Measurements from ENCODE around the gene TRIM65. TPM values are rescaled to one million over a fixed set of nuclear protein-coding genes. Genes with fewer than 3 reads are reported as not detected.

TRIM65 gene
- total and polyA plus RNA-seq, 8 donors: 8.1 to 26.6 (median 10.6) TPM; not detected in 1

- no peaks in the 10 kb centered on the region for H3K9me3 ChIP-seq
- no peaks in the 10 kb centered on the region for H3K27me3 ChIP-seq
- no peak overlapping the region for H3K4me3 ChIP-seq
- H3K27ac ChIP-seq: no peak overlapping the region
- DNase-seq: no peak
- intact Hi-C loops (cut with DNase I; ENCODE audit: low total_unique reads): no loop called here
- H3K4me1 ChIP-seq: peaks cover 0 to 7% (median 0%) of the 10 kb centered on the region in 4 donors
- peaks cover 10 to 32% (median 18%) of the 10 kb centered on the region in 4 donors for H3K36me3 ChIP-seq
- TF ChIP-seq POLR2A (IDR thresholded peaks at IDR 0.05) (no peak), CTCF (IDR thresholded peaks at IDR 0.05) (no peak), EP300 (IDR thresholded peaks at IDR 0.05) (no peak), POLR2AphosphoS5 (IDR thresholded peaks at IDR 0.05) (no peak)
- WGBS, 5 donors: 68 to 84% (median 78%) methylated on average over 8 of the region's 8 CpGs
Measured at GRCh38 chr17:75885431-75885830, 11.3 kb downstream of the TRIM65 start.

- 77 to 84% (median 80%) methylated on average over 14 to 15 of the region's 15 CpGs for WGBS, 5 donors
- TF ChIP-seq POLR2A (IDR thresholded peaks at IDR 0.05): no peak
- no peak for TF ChIP-seq POLR2AphosphoS5 (IDR thresholded peaks at IDR 0.05)
- TF ChIP-seq CTCF (IDR thresholded peaks at IDR 0.05): no peak
- TF ChIP-seq EP300 (IDR thresholded peaks at IDR 0.05): no peak
Measured at GRCh38 chr17:75881678-75882454, 14.9 kb downstream of the TRIM65 start.

DNA sequence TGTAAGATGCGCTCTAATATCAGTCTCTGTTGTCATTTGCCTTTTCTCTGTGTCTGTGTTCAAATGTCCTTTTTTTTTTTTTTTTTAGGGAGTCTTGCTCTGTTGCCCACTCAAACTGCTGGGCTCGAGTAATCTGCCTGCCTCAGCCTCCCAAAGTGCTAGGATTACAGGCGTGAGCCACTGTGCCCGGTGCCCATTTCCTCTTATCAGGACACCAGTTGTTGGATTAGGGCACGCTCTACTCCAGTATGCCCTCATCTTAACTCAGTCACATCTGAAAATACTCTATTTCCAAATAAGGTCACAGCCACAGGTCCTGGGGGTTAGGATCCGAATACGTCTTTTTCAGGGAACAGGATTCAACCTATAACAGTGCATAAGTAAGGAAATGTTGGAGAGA is 16.5 kb downstream of the TRIM65 start:
- H3K4me3 ChIP-seq: no peak overlapping the region
- peaks cover 0 to 14% (median 0%) of the 10 kb centered on the region in 3 donors for H3K27me3 ChIP-seq
- peaks cover 0 to 6% (median 2%) of the 10 kb centered on the region in 4 donors for H3K36me3 ChIP-seq
- no peak for DNase-seq
- intact Hi-C loops (cut with DNase I; ENCODE audit: low total_unique reads): no loop called here
- TF ChIP-seq POLR2AphosphoS5 (IDR thresholded peaks at IDR 0.05) (no peak), CTCF (IDR thresholded peaks at IDR 0.05) (no peak), POLR2A (IDR thresholded peaks at IDR 0.05) (no peak), EP300 (IDR thresholded peaks at IDR 0.05) (no peak)
- H3K4me1 ChIP-seq: peaks cover 19 to 43% (median 36%) of the 10 kb centered on the region in 4 donors
- 70 to 84% (median 82%) methylated on average over 7 of the region's 7 CpGs for WGBS, 5 donors
- H3K27ac ChIP-seq: no peak overlapping the region
- no peaks in the 10 kb centered on the region for H3K9me3 ChIP-seq

More at GRCh38 chr17:75881678-75882454, 14.9 kb downstream of the TRIM65 start:
- H3K4me3 ChIP-seq: no peak overlapping the region
- peaks cover 3 to 32% (median 20%) of the 10 kb centered on the region in 4 donors for H3K4me1 ChIP-seq
- H3K9me3 ChIP-seq: no peaks in the 10 kb centered on the region
- no peaks in the 10 kb centered on the region for H3K36me3 ChIP-seq
- no peak for DNase-seq
- peaks cover 0 to 14% (median 0%) of the 10 kb centered on the region in 3 donors for H3K27me3 ChIP-seq
- no peak overlapping the region for H3K27ac ChIP-seq
- intact Hi-C loops (cut with DNase I; ENCODE audit: low total_unique reads): no loop called here

DNA sequence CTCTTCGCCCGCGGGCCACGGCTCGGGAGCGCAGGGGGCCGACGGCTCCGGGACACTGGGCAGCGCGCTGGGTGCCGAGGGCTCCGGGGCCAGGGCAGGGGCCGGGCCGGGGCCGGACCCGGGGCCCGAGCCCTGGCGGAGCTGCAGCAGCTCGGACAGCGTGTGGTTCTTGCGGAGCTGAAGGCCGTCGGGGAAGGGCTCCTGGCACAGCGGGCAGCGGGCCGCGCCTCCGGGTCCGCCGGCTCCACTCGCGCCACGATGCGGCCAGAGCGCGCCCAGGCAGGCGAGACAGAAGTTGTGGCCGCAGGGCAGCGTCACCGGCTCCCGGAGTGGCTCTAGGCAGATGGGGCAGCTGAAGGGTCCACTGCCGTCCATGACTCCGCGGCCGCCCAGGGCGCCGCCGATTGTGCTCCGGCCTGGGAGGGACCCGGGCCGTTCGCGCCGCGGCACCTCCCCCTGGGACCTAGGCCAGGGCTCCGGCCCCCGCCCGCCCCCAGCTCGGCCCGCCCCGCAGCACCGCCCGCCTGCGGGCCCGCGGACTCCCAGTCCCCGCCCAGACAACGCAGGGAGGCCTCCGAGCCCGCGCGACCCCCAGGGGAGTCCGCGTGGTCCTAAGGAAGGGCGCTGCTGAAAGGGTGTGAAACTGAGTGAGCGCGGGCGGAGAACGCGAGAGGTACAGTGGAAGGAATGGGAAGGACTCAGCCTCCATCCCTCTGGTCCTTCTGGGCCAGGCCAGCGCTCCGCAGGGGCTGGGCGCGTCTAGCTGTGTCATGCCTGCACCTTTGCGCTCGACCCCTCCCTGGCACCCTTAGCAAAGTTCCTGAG is 18.4 kb downstream of the TRIM65 start, which contains the start of gene TRIM47:
TSS of gene TRIM47 (minus strand) at position 408 of the 825 bp plus-strand sequence. CDS start at position 375, 33 bp downstream.
- no peaks in the 10 kb centered on the region for H3K9me3 ChIP-seq
- WGBS, 5 donors: 0 to 5% (median 1%) methylated on average over 9 to 87 of the region's 87 CpGs
- DNase-seq: peak; percentile 68 to 91
- peaks cover 0 to 14% (median 0%) of the 10 kb centered on the region in 3 donors for H3K27me3 ChIP-seq
- TF ChIP-seq POLR2A (IDR thresholded peaks at IDR 0.05): no peak
- TF ChIP-seq POLR2AphosphoS5 (IDR thresholded peaks at IDR 0.05): peak; percentile 37 to 87 (median 80)
- no peak for TF ChIP-seq CTCF (IDR thresholded peaks at IDR 0.05)
- peak within 1 kb of the TSS; percentile 91 to 96 (median 93) for H3K27ac ChIP-seq
- peak within 1 kb of the TSS; percentile 59 to 71 (median 70) for H3K4me3 ChIP-seq
- intact Hi-C loops (cut with DNase I; ENCODE audit: low total_unique reads): no loop called here
- peaks cover 34 to 60% (median 54%) of the 10 kb centered on the region in 4 donors for H3K4me1 ChIP-seq
- H3K36me3 ChIP-seq: peaks cover 8 to 23% (median 18%) of the 10 kb centered on the region in 4 donors
